HFFc6 (cell line): ENCODE results near the gene FAAH. TPM values are rescaled to one million over a fixed set of nuclear protein-coding genes. Genes with fewer than 3 reads are reported as not detected.

Experiments
- DNase-seq: peaks from one replicate; pipeline ENCODE4 v3.0.0-alpha.2; 2018
- H3K27ac Mint-ChIP-seq: 2 replicates; pipeline ENCODE4 v1.8.0; 2020; ENCODE audit warnings: mild to moderate bottlenecking, mixed read lengths
- H3K27me3 Mint-ChIP-seq: 2 replicates; pipeline ENCODE4 v1.8.0; 2021; ENCODE audit warnings: mild to moderate bottlenecking, moderate library complexity, mixed read lengths; ENCODE audit not compliant: insufficient read depth
- H3K36me3 Mint-ChIP-seq: 2 replicates; pipeline ENCODE4 v1.8.0; 2021; ENCODE audit warnings: low read depth, mixed read lengths
- H3K4me1 Mint-ChIP-seq: 2 replicates; pipeline ENCODE4 v1.8.0; 2020; ENCODE audit warnings: low read depth, mixed read lengths
- H3K4me3 Mint-ChIP-seq: 2 replicates; pipeline ENCODE4 v1.8.0; 2020; ENCODE audit warnings: mild to moderate bottlenecking, moderate library complexity, mixed read lengths
- H3K9me3 Mint-ChIP-seq: 2 replicates; pipeline ENCODE4 v1.8.0; 2020; ENCODE audit warnings: mild to moderate bottlenecking, mixed read lengths
- CTCF ChIP-seq: fragments of 200-600 bp; sonication (generic); IDR thresholded peaks from 2 replicates; pipeline ENCODE4 v1.5.0; 2021; ENCODE audit warnings: antibody characterized with exemption, mild to moderate bottlenecking
- total RNA-seq, 6 experiments: library from RNA; stranded (reverse); fragmentation: NEBNext Ultra II Directional; extraction: Animal tissue kit (Norgen Biotek cat#: 25700); gene quantifications; 2 replicates in 1 of 6; 3 replicates in 5 of 6; pipeline ENCODE4 v1.2.3, GENCODE V29; 2021

FAAH gene
- total RNA-seq, 6 experiments from 2014 or later, result 0.17 to 0.75 (median 0.21) TPM

GRCh38 chr1:46457178-46457577 lies 63.1 kb downstream of the FAAH start:
- Mint-ChIP-seq H3K9me3 (no peaks in the 10 kb centered on the region), H3K4me1 (peaks cover 5% of the 10 kb centered on the region), H3K36me3 (no peaks in the 10 kb centered on the region), H3K4me3 (no peak overlapping the region), H3K27me3 (peaks cover 65% of the 10 kb centered on the region), H3K27ac (no peak overlapping the region)
- no peak for TF ChIP-seq CTCF
- DNase-seq, result no peak

DNA sequence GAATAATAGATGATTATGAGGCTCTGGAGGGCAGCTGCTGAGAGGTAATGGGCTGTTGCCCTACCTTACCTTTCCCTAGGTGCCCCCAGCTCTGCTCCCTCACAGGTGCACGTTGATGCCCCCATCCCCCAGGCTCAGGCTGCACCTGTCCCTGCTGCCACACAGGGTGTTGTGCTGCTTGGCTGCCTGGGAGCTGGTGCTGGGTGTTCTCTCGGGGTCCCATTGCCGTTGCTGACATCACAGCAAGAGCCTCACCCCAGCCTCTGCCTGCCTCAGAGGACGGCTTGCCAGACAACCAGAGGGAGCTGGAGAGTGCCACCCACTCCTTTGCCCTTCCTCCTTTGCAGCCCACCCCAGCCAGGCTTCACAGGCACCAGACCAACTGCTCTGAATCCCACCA lies 64.1 kb downstream of the FAAH start:
- peaks cover 61% of the 10 kb centered on the region for H3K27me3 Mint-ChIP-seq
- TF ChIP-seq CTCF, result no peak
- no peaks in the 10 kb centered on the region for H3K9me3 Mint-ChIP-seq
- DNase-seq, result no peak
- H3K27ac Mint-ChIP-seq, result no peak overlapping the region
- peaks cover 9% of the 10 kb centered on the region for H3K4me1 Mint-ChIP-seq
- H3K4me3 Mint-ChIP-seq, result no peak overlapping the region
- no peaks in the 10 kb centered on the region for H3K36me3 Mint-ChIP-seq

GRCh38 chr1:46458846-46459245 lies 64.7 kb downstream of the FAAH start:
- DNase-seq, result no peak
- Mint-ChIP-seq H3K27me3 (peaks cover 57% of the 10 kb centered on the region), H3K27ac (no peak overlapping the region), H3K9me3 (no peaks in the 10 kb centered on the region), H3K4me3 (no peak overlapping the region), H3K36me3 (no peaks in the 10 kb centered on the region), H3K4me1 (peaks cover 9% of the 10 kb centered on the region)
- no peak for TF ChIP-seq CTCF

DNA sequence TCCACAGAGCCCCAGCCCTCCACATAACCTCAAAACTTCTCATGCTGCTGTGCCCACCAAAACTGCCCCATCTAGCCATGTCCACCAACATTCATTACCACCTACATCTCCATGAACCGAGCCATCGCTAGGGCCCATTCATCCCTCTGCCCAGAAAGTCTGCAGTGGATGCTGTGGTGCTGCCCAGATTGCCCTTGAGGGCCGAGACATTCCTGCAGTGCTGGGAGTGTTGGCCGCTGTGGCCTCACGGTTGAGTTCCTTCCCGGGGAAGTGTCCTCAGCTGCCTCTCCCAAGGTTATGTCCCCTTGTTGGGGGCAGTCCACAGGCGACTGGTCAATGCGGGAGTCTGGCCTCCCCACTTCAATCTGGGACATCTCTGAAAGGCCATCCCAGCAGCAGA lies 65.2 kb downstream of the FAAH start:
- Mint-ChIP-seq H3K4me1 (peaks cover 9% of the 10 kb centered on the region), H3K36me3 (no peaks in the 10 kb centered on the region), H3K9me3 (no peaks in the 10 kb centered on the region), H3K27ac (no peak overlapping the region), H3K4me3 (no peak overlapping the region), H3K27me3 (peaks cover 54% of the 10 kb centered on the region)
- DNase-seq, result no peak
- TF ChIP-seq CTCF, result no peak

GRCh38 chr1:46461017-46461808 lies 67.1 kb downstream of the FAAH start:
- DNase-seq, result no peak
- H3K9me3 Mint-ChIP-seq, result no peaks in the 10 kb centered on the region
- H3K27me3 Mint-ChIP-seq, result peaks cover 51% of the 10 kb centered on the region
- H3K4me1 Mint-ChIP-seq, result peaks cover 9% of the 10 kb centered on the region
- no peak overlapping the region for H3K27ac Mint-ChIP-seq
- no peak for TF ChIP-seq CTCF
- H3K36me3 Mint-ChIP-seq, result no peaks in the 10 kb centered on the region
- no peak overlapping the region for H3K4me3 Mint-ChIP-seq
